ENCODE results near the gene ABHD5. TPM values are rescaled to one million over a fixed set of nuclear protein-coding genes. Genes with fewer than 3 reads are reported as not detected.

Gene ABHD5
- total and polyA plus RNA-seq, 2 donors from 2014 or later: 19.0 to 21.1 TPM

GRCh38 chr3:43693594-43693993 lies 2.9 kb downstream of the ABHD5 start:
- H3K4me3 ChIP-seq (ENCODE audit: low read length in 3 of 3): no peak overlapping the region

GRCh38 chr3:43695443-43695842 lies 4.7 kb downstream of the ABHD5 start:
- H3K27me3 ChIP-seq (ENCODE audit: control insufficient read depth, insufficient read depth, low read length): no peaks in the 10 kb centered on the region
- no peak overlapping the region for H3K4me3 ChIP-seq (ENCODE audit: low read length in 3 of 3)
- no peaks in the 10 kb centered on the region for H3K36me3 ChIP-seq (ENCODE audit: control insufficient read depth in 2 of 3, insufficient read depth in 3 of 3, low read length in 3 of 3)
- intact Hi-C loops (cut with DNase I): no loop called here
- H3K27ac ChIP-seq (ENCODE audit: low read depth in 2 of 2, low read length in 2 of 2): no peak overlapping the region
- H3K9me3 ChIP-seq (ENCODE audit: control insufficient read depth in 2 of 3, insufficient read depth in 1 of 3, low read length in 3 of 3): no peaks in the 10 kb centered on the region
- H3K9ac ChIP-seq (ENCODE audit: low read length in 3 of 3): no peak overlapping the region
- peaks cover 0 to 9% (median 0%) of the 10 kb centered on the region in 3 donors for H3K4me1 ChIP-seq (ENCODE audit: control insufficient read depth in 2 of 3, insufficient read depth in 2 of 3, low read depth in 1 of 3, low read length in 3 of 3)
- DNase-seq (no peak), FAIRE-seq (no peak)
- TF ChIP-seq, protein P1, sequence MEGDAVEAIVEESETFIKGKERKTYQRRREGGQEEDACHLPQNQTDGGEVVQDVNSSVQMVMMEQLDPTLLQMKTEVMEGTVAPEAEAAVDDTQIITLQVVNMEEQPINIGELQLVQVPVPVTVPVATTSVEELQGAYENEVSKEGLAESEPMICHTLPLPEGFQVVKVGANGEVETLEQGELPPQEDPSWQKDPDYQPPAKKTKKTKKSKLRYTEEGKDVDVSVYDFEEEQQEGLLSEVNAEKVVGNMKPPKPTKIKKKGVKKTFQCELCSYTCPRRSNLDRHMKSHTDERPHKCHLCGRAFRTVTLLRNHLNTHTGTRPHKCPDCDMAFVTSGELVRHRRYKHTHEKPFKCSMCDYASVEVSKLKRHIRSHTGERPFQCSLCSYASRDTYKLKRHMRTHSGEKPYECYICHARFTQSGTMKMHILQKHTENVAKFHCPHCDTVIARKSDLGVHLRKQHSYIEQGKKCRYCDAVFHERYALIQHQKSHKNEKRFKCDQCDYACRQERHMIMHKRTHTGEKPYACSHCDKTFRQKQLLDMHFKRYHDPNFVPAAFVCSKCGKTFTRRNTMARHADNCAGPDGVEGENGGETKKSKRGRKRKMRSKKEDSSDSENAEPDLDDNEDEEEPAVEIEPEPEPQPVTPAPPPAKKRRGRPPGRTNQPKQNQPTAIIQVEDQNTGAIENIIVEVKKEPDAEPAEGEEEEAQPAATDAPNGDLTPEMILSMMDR (IDR thresholded peaks at IDR 0.05; ENCODE audit: borderline replicate concordance, extremely low read depth, insufficient read depth): no peak

More at GRCh38 chr3:43693594-43693993, 2.9 kb downstream of the ABHD5 start:
- no peak for DNase-seq
- Histone ChIP-seq H3K36me3 (ENCODE audit: control insufficient read depth in 2 of 3, insufficient read depth in 3 of 3, low read length in 3 of 3) (no peaks in the 10 kb centered on the region), H3K27ac (ENCODE audit: low read depth in 2 of 2, low read length in 2 of 2) (no peak overlapping the region), H3K4me1 (ENCODE audit: control insufficient read depth in 2 of 3, insufficient read depth in 2 of 3, low read depth in 1 of 3, low read length in 3 of 3) (peaks cover 0 to 9% (median 0%) of the 10 kb centered on the region in 3 donors), H3K9me3 (ENCODE audit: control insufficient read depth in 2 of 3, insufficient read depth in 1 of 3, low read length in 3 of 3) (no peaks in the 10 kb centered on the region), H3K9ac (ENCODE audit: low read length in 3 of 3) (no peak overlapping the region), H3K27me3 (ENCODE audit: control insufficient read depth, insufficient read depth, low read length) (no peaks in the 10 kb centered on the region)
- intact Hi-C loops (cut with DNase I): no loop called here
- TF ChIP-seq, protein P1 (IDR thresholded peaks at IDR 0.05; ENCODE audit: borderline replicate concordance, extremely low read depth, insufficient read depth): no peak
- FAIRE-seq: no peak

DNA sequence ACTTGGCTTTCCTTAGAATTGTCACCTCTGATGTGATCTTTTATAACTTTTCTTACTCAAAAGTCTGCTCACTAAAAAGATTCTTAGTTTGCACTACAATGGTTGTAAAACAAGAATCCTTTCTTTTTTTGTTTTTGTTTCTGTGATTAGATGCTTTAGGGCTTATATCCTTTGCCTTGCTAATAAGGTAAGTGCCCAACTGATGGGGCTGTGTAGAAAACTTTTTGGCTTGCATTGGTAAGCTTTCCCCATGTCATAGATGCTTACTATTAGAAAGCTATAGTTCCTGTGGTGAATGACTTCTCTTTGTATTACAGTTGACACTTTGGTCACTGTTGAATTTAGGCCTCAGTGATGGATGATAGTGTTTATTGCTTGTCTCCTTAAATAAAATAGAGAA lies 5.1 kb downstream of the ABHD5 start:
- TF ChIP-seq, protein P1 (IDR thresholded peaks at IDR 0.05; ENCODE audit: borderline replicate concordance, extremely low read depth, insufficient read depth): no peak
- H3K36me3 ChIP-seq (ENCODE audit: control insufficient read depth in 2 of 3, insufficient read depth in 3 of 3, low read length in 3 of 3): no peaks in the 10 kb centered on the region
- no peak overlapping the region for H3K9ac ChIP-seq (ENCODE audit: low read length in 3 of 3)
- DNase-seq: no peak
- no peaks in the 10 kb centered on the region for H3K27me3 ChIP-seq (ENCODE audit: control insufficient read depth, insufficient read depth, low read length)
- H3K9me3 ChIP-seq (ENCODE audit: control insufficient read depth in 2 of 3, insufficient read depth in 1 of 3, low read length in 3 of 3): no peaks in the 10 kb centered on the region
- H3K4me3 ChIP-seq (ENCODE audit: low read length in 3 of 3): no peak overlapping the region
- H3K27ac ChIP-seq (ENCODE audit: low read depth in 2 of 2, low read length in 2 of 2): no peak overlapping the region
- FAIRE-seq: no peak
- peaks cover 0 to 9% (median 0%) of the 10 kb centered on the region in 3 donors for H3K4me1 ChIP-seq (ENCODE audit: control insufficient read depth in 2 of 3, insufficient read depth in 2 of 3, low read depth in 1 of 3, low read length in 3 of 3)
- intact Hi-C loops (cut with DNase I): no loop called here

- Histone ChIP-seq H3K4me1 (ENCODE audit: control insufficient read depth in 2 of 3, insufficient read depth in 2 of 3, low read depth in 1 of 3, low read length in 3 of 3) (peaks cover 0 to 9% (median 0%) of the 10 kb centered on the region in 3 donors), H3K4me3 (ENCODE audit: low read length in 3 of 3) (no peak overlapping the region), H3K27ac (ENCODE audit: low read depth in 2 of 2, low read length in 2 of 2) (no peak overlapping the region), H3K9ac (ENCODE audit: low read length in 3 of 3) (no peak overlapping the region), H3K27me3 (ENCODE audit: control insufficient read depth, insufficient read depth, low read length) (no peaks in the 10 kb centered on the region), H3K9me3 (ENCODE audit: control insufficient read depth in 2 of 3, insufficient read depth in 1 of 3, low read length in 3 of 3) (no peaks in the 10 kb centered on the region), H3K36me3 (ENCODE audit: control insufficient read depth in 2 of 3, insufficient read depth in 3 of 3, low read length in 3 of 3) (no peaks in the 10 kb centered on the region)
- TF ChIP-seq, protein P1 (IDR thresholded peaks at IDR 0.05; ENCODE audit: borderline replicate concordance, extremely low read depth, insufficient read depth): no peak
- DNase-seq (no peak), FAIRE-seq (no peak)
- intact Hi-C loops (cut with DNase I): no loop called here
Measured at GRCh38 chr3:43696441-43696840, 5.7 kb downstream of the ABHD5 start.

Data from kidney (tissue), 14 donors.